Activated CD4-positive, alpha-beta T cell treated with anti-CD3 and anti-CD28 coated beads, Interleukin-10, Interleukin-2, amounts not matched to agents 100 ng/mL and 50 ng/mL, durations not matched to agents 16 hours and 8 hours (primary cell): ENCODE results near the gene METTL13.
"Not testable (repeated sequence)": the region's sequence is repeated elsewhere in the genome, so short reads cannot be mapped to it uniquely, and the experiment has no call there.

Experiments
- DNase-seq: peaks from one replicate; pipeline ENCODE4 v3.0.0-alpha.2; 2020

METTL13 gene

GRCh38 chr1:171769171-171769570, 12.3 kb upstream of the METTL13 start:
- DNase-seq, result no peak

GRCh38 chr1:171769754-171770153, 11.7 kb upstream of the METTL13 start:
- DNase-seq, result no peak

GRCh38 chr1:171772312-171772711, 9.1 kb upstream of the METTL13 start:
- no peak for DNase-seq

GRCh38 chr1:171780583-171781175, 781 bp upstream of the METTL13 start:
- DNase-seq, result no peak

GRCh38 chr1:171783816-171784530, 2.5 kb downstream of the METTL13 start:
- DNase-seq, result no peak

GRCh38 chr1:171784784-171785183, 3.3 kb downstream of the METTL13 start:
- peak; percentile 67 for DNase-seq

GRCh38 chr1:171785766-171786165, 4.3 kb downstream of the METTL13 start:
- no peak for DNase-seq

- no peak for DNase-seq
Measured at GRCh38 chr1:171786534-171786933, 5.1 kb downstream of the METTL13 start.

GRCh38 chr1:171787686-171788480, 6.4 kb downstream of the METTL13 start:
- DNase-seq, result no peak

- DNase-seq, result no peak
Measured at GRCh38 chr1:171788696-171789095, 7.2 kb downstream of the METTL13 start.

- DNase-seq, result no peak
Measured at GRCh38 chr1:171790318-171790717, 8.9 kb downstream of the METTL13 start.

GRCh38 chr1:171792656-171793369, 11.4 kb downstream of the METTL13 start:
- no peak for DNase-seq

- no peak for DNase-seq
Measured at GRCh38 chr1:171793636-171794035, 12.2 kb downstream of the METTL13 start.

- DNase-seq, result peak; percentile 83
Measured at GRCh38 chr1:171794085-171794484, 12.6 kb downstream of the METTL13 start.

GRCh38 chr1:171796592-171796991, 15.1 kb downstream of the METTL13 start:
- no peak for DNase-seq

- no peak for DNase-seq
Measured at GRCh38 chr1:171798311-171798710, 16.9 kb downstream of the METTL13 start.

GRCh38 chr1:171798765-171799164, 17.3 kb downstream of the METTL13 start:
- DNase-seq, result no peak

GRCh38 chr1:171799166-171799565, 17.7 kb downstream of the METTL13 start:
- DNase-seq, result no peak

- DNase-seq, result not testable (repeated sequence)
Measured at GRCh38 chr1:171799698-171800097, 18.2 kb downstream of the METTL13 start.

GRCh38 chr1:171800342-171800741, 18.9 kb downstream of the METTL13 start:
- DNase-seq, result no peak

- DNase-seq, result no peak
Measured at GRCh38 chr1:171800851-171801250, 19.4 kb downstream of the METTL13 start.

- DNase-seq, result peak; percentile 34
Measured at GRCh38 chr1:171801487-171801891, 20.0 kb downstream of the METTL13 start.

- no peak for DNase-seq
Measured at GRCh38 chr1:171802207-171802606, 20.7 kb downstream of the METTL13 start.
